Neural cell (in vitro differentiated cells): Measurements from ENCODE around the gene PSMA8. TPM values are rescaled to one million over a fixed set of nuclear protein-coding genes. Genes with fewer than 3 reads are reported as not detected.

Experiments used
- H2AFZ ChIP-seq: fragments of 200-600, 300-800 bp; sonication (generic), shearing (Covaris generic); 2 replicates; pipeline ENCODE4 v1.6.0; 2014; ENCODE audit warnings: low read depth, mild to moderate bottlenecking, antibody characterized with exemption, low read length, moderate library complexity
- H3F3A ChIP-seq: fragments of 200-600 bp; shearing (Covaris generic); 2 replicates; pipeline ENCODE4 v1.6.1; 2016; ENCODE audit warnings: mild to moderate bottlenecking, moderate library complexity, mixed read lengths, antibody characterized with exemption, low read length; ENCODE audit not compliant: insufficient read depth, poor library complexity, severe bottlenecking
- H3K27ac ChIP-seq: fragments of 200-600, 300-800 bp; sonication (generic), shearing (Covaris generic); 2 replicates; pipeline ENCODE4 v1.5.1; 2014; ENCODE audit warnings: mild to moderate bottlenecking, low read length, moderate library complexity
- H3K27me3 ChIP-seq: fragments of 300-800, 200-600 bp; sonication (generic), shearing (Covaris generic); 2 replicates; pipeline ENCODE4 v1.6.0; 2014; ENCODE audit warnings: mild to moderate bottlenecking, low read depth, low read length, moderate library complexity; ENCODE audit not compliant: insufficient read depth
- H3K36me3 ChIP-seq: fragments of 300-800, 200-600 bp; sonication (generic), shearing (Covaris generic); 2 replicates; pipeline ENCODE4 v1.5.1; 2014; ENCODE audit warnings: mild to moderate bottlenecking, antibody characterized with exemption, low read length, moderate library complexity; ENCODE audit not compliant: insufficient read depth
- H3K4me2 ChIP-seq: fragments of 300-800, 200-600 bp; sonication (generic), shearing (Covaris generic); 2 replicates; pipeline ENCODE4 v1.6.0; 2014; ENCODE audit warnings: mild to moderate bottlenecking, low read length
- H3K4me3 ChIP-seq: fragments of 300-800, 200-600 bp; sonication (generic), shearing (Covaris generic); 2 replicates; pipeline ENCODE4 v1.5.1; 2014; ENCODE audit warnings: mild to moderate bottlenecking, low read length, moderate library complexity
- H3K79me2 ChIP-seq: fragments of 200-600 bp; shearing (Covaris generic); replicated peaks from 2 replicates; pipeline ENCODE4 v1.6.0; 2014; ENCODE audit warnings: mild to moderate bottlenecking, low read length, moderate library complexity; ENCODE audit not compliant: insufficient read depth
- H3K9ac ChIP-seq: fragments of 300-800, 200-600 bp; sonication (generic), shearing (Covaris generic); 2 replicates; pipeline ENCODE4 v1.6.1; 2016; ENCODE audit warnings: mild to moderate bottlenecking, low read length, mixed read lengths
- H3K9me2 ChIP-seq: fragments of 200-600 bp; shearing (Covaris generic); 2 replicates; pipeline ENCODE4 v1.6.1; 2016; ENCODE audit warnings: mild to moderate bottlenecking, low read length, mixed read lengths; ENCODE audit not compliant: insufficient read depth
- H3K9me3 ChIP-seq: fragments of 200-600, 300-800 bp; sonication (generic), shearing (Covaris generic); 2 replicates; pipeline ENCODE4 v1.6.1; 2016; ENCODE audit warnings: mild to moderate bottlenecking, mixed run types, low read length, moderate library complexity, mixed read lengths
- H4K20me1 ChIP-seq: fragments of 200-600 bp; shearing (Covaris generic); 2 replicates; pipeline ENCODE4 v1.6.1; 2016; ENCODE audit warnings: mild to moderate bottlenecking, mixed run types; ENCODE audit not compliant: insufficient read depth
- EP300 ChIP-seq: fragments of 450-650 bp; conservative IDR thresholded peaks from 2 replicates; pipeline ENCODE4 v1.6.1; 2014; ENCODE audit warnings: antibody characterized with exemption, mild to moderate bottlenecking, moderate library complexity; ENCODE audit not compliant: poor library complexity, severe bottlenecking
- EZH2 ChIP-seq: fragments of 200-600, 300-800 bp; shearing (Covaris generic), sonication (generic); IDR thresholded peaks from 2 replicates; pipeline ENCODE4 v1.6.1; 2014; ENCODE audit warnings: antibody characterized with exemption, low read length, borderline replicate concordance, mild to moderate bottlenecking; ENCODE audit not compliant: insufficient read depth, poor library complexity, severe bottlenecking
- MXI1 ChIP-seq: fragments of 450-650 bp; conservative IDR thresholded peaks from 2 replicates; pipeline ENCODE4 v1.6.1; 2014; ENCODE audit warnings: antibody characterized with exemption, mild to moderate bottlenecking; ENCODE audit not compliant: poor library complexity, severe bottlenecking
- POLR2AphosphoS5 ChIP-seq: IDR thresholded peaks from 2 replicates; pipeline ENCODE4 v1.6.1; 2012
- RAD21 ChIP-seq: fragments of 450-650 bp; conservative IDR thresholded peaks from 2 replicates; pipeline ENCODE4 v1.6.1; 2014; ENCODE audit warnings: antibody characterized with exemption, mild to moderate bottlenecking, moderate library complexity
- SMC3 ChIP-seq: fragments of 450-650 bp; conservative IDR thresholded peaks from 2 replicates; pipeline ENCODE4 v1.6.1; 2014; ENCODE audit warnings: antibody characterized with exemption, mild to moderate bottlenecking, moderate library complexity; ENCODE audit not compliant: poor library complexity
- TAF1 ChIP-seq: IDR thresholded peaks from 2 replicates; pipeline ENCODE4 v1.6.1; 2012; ENCODE audit warnings: low read depth
- polyA plus RNA-seq: library from polyadenylated mRNA; depleted of rRNA; stranded (reverse); fragments of >200 nt; gene quantifications from 2 replicates; pipeline ENCODE4 v1.2.3, GENCODE V29; 2014
- TF ChIP-seq, protein P1 (sequence below): fragments of 450-650 bp; IDR thresholded peaks from 2 replicates; pipeline ENCODE4 v1.5.1; 2014; ENCODE audit warnings: antibody characterized with exemption, mild to moderate bottlenecking, moderate library complexity; ENCODE audit not compliant: poor library complexity, severe bottlenecking
- TF ChIP-seq, protein P2 (sequence below): IDR thresholded peaks from 2 replicates; pipeline ENCODE4 v1.6.1; 2012; ENCODE audit warnings: borderline replicate concordance

Gene PSMA8
- polyA plus RNA-seq, 1 donor from 2014 or later: not detected

DNA sequence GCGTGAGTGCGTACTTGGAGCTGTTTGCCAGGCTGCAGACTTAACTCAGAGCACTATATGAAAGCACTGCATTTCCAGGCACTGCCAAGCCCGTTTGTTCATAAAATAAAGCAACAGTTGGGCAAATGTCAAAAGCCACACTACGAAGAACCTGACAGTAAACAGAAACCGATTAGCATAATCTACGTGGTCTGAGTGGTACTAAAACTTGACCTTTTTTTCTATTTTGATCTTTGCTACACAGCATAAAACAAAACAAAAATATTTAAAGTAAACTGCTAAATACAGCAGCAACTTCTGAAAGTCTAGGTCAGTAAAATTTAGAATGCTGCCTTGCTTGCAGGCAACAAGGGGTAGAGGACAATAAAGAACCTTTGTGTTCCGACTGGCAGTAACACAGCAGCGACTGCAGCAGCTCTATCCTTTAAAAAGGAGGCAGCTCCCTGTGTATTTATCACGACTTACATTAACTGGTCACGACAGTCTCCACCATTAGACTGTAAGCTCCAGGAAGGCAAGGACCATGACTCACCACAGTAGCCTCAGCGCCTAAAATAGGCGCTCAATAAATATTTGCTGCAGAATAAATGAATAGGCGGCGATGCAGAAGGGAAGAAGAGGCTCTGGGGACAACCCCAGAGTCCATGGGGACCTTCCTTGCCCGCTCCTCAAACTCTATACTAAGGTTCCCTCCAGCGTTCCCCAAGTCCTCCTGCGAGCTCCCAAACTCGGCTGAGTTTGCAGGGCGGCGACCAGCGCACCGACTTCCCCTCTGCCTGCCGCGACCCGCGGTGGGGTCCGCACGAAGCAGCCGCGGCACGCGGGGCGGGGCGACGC lies 44.2 kb upstream of the PSMA8 start:
- no peak for TF ChIP-seq SMC3
- peak; percentile 16 for TF ChIP-seq TAF1
- H3K27me3 ChIP-seq: no peaks in the 10 kb centered on the region
- no peak overlapping the region for H3K27ac ChIP-seq
- H2AFZ ChIP-seq: peak overlapping the region; percentile 2
- peak overlapping the region; percentile 93 for H3K4me3 ChIP-seq
- H4K20me1 ChIP-seq: no peaks in the 10 kb centered on the region
- H3K9me2 ChIP-seq: no peaks in the 10 kb centered on the region
- H3K9ac ChIP-seq: peak overlapping the region; percentile 89
- no peaks in the 10 kb centered on the region for H3K9me3 ChIP-seq
- peaks cover 5% of the 10 kb centered on the region for H3K36me3 ChIP-seq
- peaks cover 46% of the 10 kb centered on the region for H3K79me2 ChIP-seq
- H3K4me2 ChIP-seq: peak overlapping the region; percentile 60
- no peaks in the 10 kb centered on the region for H3F3A ChIP-seq

DNA sequence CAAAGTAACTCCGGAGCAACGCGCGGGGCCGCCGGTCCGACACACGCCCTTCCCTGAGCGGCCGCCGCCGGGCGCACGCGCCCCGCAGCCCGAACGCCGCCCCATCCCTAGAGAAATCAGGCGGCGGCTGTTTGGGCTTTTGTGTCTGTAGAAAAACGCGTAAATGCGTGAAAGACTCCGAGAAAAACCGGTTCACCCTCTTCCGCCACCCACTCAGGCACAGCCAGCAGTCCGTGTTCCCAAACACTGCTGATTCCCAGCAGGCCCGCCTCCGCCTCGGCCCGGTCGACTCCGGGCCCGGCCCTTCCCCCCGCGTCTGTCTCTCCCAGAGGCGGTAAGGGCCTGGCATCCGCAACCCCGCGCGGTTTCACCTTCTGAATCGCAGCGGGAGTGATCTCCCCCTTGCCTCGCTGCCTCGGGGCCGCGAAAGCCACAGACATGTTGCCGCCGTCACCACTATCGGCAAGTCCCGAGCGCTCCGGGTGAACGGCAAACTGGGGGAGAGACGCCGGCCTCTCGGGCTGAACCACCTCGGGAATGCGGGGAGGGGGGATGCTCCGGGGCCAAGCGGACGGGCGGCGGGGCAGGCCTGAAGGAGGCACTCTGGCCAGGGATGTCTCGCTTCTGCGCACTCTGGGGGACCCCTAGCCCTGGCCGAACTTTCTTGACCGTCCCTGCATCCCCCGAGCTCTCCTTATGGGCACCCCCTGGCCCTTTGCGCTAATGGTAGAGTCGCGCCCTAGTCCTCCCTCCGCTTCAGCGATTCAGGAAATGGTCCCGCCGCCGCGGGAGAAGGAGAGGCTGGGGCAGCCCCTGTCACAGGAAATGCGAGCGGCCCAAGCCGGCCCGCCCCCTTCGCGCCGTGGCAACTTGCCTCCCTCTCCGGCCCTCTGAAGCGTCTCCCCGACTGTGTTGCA lies 43.3 kb upstream of the PSMA8 start, which contains the start of gene SS18:
SS18 (minus strand) TSS at position 484 of the 917 bp plus-strand sequence; CDS start at position 440, 44 bp downstream.
- H3K79me2 ChIP-seq: peaks cover 40% of the 10 kb centered on the region
- no peaks in the 10 kb centered on the region for H3K9me3 ChIP-seq
- peaks cover 5% of the 10 kb centered on the region for H3K36me3 ChIP-seq
- H3K4me3 ChIP-seq: peak within 1 kb of the TSS; percentile 93
- no peaks in the 10 kb centered on the region for H4K20me1 ChIP-seq
- H3K9ac ChIP-seq: peak within 1 kb of the TSS; percentile 89
- H3F3A ChIP-seq: no peaks in the 10 kb centered on the region
- TF ChIP-seq MXI1: peak; percentile 64
- TF ChIP-seq, protein P1, sequence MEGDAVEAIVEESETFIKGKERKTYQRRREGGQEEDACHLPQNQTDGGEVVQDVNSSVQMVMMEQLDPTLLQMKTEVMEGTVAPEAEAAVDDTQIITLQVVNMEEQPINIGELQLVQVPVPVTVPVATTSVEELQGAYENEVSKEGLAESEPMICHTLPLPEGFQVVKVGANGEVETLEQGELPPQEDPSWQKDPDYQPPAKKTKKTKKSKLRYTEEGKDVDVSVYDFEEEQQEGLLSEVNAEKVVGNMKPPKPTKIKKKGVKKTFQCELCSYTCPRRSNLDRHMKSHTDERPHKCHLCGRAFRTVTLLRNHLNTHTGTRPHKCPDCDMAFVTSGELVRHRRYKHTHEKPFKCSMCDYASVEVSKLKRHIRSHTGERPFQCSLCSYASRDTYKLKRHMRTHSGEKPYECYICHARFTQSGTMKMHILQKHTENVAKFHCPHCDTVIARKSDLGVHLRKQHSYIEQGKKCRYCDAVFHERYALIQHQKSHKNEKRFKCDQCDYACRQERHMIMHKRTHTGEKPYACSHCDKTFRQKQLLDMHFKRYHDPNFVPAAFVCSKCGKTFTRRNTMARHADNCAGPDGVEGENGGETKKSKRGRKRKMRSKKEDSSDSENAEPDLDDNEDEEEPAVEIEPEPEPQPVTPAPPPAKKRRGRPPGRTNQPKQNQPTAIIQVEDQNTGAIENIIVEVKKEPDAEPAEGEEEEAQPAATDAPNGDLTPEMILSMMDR: no peak
- TF ChIP-seq RAD21: peak; percentile 39
- TF ChIP-seq TAF1: no peak
- TF ChIP-seq, protein P2, sequence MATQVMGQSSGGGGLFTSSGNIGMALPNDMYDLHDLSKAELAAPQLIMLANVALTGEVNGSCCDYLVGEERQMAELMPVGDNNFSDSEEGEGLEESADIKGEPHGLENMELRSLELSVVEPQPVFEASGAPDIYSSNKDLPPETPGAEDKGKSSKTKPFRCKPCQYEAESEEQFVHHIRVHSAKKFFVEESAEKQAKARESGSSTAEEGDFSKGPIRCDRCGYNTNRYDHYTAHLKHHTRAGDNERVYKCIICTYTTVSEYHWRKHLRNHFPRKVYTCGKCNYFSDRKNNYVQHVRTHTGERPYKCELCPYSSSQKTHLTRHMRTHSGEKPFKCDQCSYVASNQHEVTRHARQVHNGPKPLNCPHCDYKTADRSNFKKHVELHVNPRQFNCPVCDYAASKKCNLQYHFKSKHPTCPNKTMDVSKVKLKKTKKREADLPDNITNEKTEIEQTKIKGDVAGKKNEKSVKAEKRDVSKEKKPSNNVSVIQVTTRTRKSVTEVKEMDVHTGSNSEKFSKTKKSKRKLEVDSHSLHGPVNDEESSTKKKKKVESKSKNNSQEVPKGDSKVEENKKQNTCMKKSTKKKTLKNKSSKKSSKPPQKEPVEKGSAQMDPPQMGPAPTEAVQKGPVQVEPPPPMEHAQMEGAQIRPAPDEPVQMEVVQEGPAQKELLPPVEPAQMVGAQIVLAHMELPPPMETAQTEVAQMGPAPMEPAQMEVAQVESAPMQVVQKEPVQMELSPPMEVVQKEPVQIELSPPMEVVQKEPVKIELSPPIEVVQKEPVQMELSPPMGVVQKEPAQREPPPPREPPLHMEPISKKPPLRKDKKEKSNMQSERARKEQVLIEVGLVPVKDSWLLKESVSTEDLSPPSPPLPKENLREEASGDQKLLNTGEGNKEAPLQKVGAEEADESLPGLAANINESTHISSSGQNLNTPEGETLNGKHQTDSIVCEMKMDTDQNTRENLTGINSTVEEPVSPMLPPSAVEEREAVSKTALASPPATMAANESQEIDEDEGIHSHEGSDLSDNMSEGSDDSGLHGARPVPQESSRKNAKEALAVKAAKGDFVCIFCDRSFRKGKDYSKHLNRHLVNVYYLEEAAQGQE: peak; percentile 68
- TF ChIP-seq POLR2AphosphoS5: peak; percentile 85
- TF ChIP-seq EP300: no peak
- TF ChIP-seq SMC3: peak; percentile 34
- no peak for TF ChIP-seq EZH2
- H3K27me3 ChIP-seq: no peaks in the 10 kb centered on the region
- no peaks in the 10 kb centered on the region for H3K9me2 ChIP-seq
- H3K27ac ChIP-seq: peak within 1 kb of the TSS; percentile 95
- peak within 1 kb of the TSS; percentile 88 for H3K4me2 ChIP-seq
- peak within 1 kb of the TSS; percentile 86 for H2AFZ ChIP-seq
